Kidney epithelial cell (primary cell): ENCODE data around the gene IRF7. TPM values are rescaled to one million over a fixed set of nuclear protein-coding genes. Genes with fewer than 3 reads are reported as not detected.

Experiments used
- DNase-seq: peaks from one replicate; pipeline ENCODE4 v3.0.0-alpha.2; 2010; ENCODE audit warnings: low read depth
- H3K27me3 ChIP-seq: 2 replicates; pipeline ENCODE4 v1.6.0; 2011; ENCODE audit warnings: low read length; ENCODE audit not compliant: control insufficient read depth, insufficient read depth
- H3K36me3 ChIP-seq: 2 replicates; pipeline ENCODE4 v1.5.1; 2011; ENCODE audit warnings: low read length; ENCODE audit not compliant: control insufficient read depth, insufficient read depth
- H3K4me3 ChIP-seq: 2 replicates; pipeline ENCODE4 v1.5.1; 2011; ENCODE audit warnings: low read depth, mild to moderate bottlenecking, control low read depth, low read length
- total RNA-seq: library from RNA; depleted of rRNA; stranded (reverse); fragments of >200 nt; gene quantifications from 2 replicates; pipeline ENCODE4 v1.2.3, GENCODE V29; 2015
- TF ChIP-seq, protein P1 (sequence below): IDR thresholded peaks from 2 replicates; pipeline ENCODE4 v1.5.1; 2011; ENCODE audit warnings: mild to moderate bottlenecking, moderate library complexity, low read length, control low read depth, inconsistent platforms; ENCODE audit not compliant: insufficient read depth, poor library complexity, severe bottlenecking

IRF7 gene
- total RNA-seq, 1 donor from 2014 or later, result 60.2 TPM

GRCh38 chr11:612201-612960 is 3.4 kb downstream of the IRF7 start:
- TF ChIP-seq, protein P1, sequence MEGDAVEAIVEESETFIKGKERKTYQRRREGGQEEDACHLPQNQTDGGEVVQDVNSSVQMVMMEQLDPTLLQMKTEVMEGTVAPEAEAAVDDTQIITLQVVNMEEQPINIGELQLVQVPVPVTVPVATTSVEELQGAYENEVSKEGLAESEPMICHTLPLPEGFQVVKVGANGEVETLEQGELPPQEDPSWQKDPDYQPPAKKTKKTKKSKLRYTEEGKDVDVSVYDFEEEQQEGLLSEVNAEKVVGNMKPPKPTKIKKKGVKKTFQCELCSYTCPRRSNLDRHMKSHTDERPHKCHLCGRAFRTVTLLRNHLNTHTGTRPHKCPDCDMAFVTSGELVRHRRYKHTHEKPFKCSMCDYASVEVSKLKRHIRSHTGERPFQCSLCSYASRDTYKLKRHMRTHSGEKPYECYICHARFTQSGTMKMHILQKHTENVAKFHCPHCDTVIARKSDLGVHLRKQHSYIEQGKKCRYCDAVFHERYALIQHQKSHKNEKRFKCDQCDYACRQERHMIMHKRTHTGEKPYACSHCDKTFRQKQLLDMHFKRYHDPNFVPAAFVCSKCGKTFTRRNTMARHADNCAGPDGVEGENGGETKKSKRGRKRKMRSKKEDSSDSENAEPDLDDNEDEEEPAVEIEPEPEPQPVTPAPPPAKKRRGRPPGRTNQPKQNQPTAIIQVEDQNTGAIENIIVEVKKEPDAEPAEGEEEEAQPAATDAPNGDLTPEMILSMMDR, result peak; percentile 31
- no peak overlapping the region for H3K4me3 ChIP-seq
- H3K36me3 ChIP-seq, result peaks cover 4% of the 10 kb centered on the region
- no peak for DNase-seq
- no peaks in the 10 kb centered on the region for H3K27me3 ChIP-seq

GRCh38 chr11:611001-611996 is 4.5 kb downstream of the IRF7 start:
- TF ChIP-seq, protein P1, result no peak
- peaks cover 4% of the 10 kb centered on the region for H3K36me3 ChIP-seq
- H3K4me3 ChIP-seq, result no peak overlapping the region
- DNase-seq, result no peak
- H3K27me3 ChIP-seq, result no peaks in the 10 kb centered on the region

DNA sequence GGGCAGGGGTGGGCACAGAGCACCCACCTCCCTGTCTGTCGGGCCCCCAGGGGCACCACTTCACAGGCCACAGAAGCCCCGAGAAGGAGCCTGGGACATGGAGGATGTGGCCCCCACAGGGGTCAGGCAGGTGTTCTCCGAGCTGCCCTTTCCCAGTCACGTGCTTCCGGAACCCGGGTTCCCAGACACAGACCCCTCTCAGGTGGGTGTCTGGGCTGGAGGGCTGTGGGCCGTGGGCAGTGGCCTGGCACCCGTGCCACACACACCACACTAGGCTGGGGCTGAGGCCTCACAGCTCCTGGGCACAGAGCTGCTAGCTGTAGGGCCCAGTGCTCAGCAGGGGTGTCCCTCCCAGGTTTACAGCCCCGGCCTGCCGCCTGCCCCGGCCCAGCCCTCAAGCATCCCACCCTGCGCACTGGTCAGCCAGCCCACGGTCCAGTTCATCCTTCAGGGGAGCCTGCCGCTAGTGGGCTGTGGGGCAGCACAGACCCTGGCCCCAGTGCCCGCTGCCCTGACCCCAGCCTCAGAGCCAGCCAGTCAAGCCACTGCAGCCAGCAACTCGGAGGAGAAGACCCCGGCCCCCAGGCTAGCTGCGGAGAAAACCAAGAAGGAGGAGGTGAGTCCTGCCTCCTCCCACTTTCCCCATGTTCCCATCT is 5.5 kb downstream of the IRF7 start:
- Histone ChIP-seq H3K27me3 (no peaks in the 10 kb centered on the region), H3K36me3 (peaks cover 6% of the 10 kb centered on the region), H3K4me3 (no peak overlapping the region)
- TF ChIP-seq, protein P1, result no peak
- no peak for DNase-seq

DNA sequence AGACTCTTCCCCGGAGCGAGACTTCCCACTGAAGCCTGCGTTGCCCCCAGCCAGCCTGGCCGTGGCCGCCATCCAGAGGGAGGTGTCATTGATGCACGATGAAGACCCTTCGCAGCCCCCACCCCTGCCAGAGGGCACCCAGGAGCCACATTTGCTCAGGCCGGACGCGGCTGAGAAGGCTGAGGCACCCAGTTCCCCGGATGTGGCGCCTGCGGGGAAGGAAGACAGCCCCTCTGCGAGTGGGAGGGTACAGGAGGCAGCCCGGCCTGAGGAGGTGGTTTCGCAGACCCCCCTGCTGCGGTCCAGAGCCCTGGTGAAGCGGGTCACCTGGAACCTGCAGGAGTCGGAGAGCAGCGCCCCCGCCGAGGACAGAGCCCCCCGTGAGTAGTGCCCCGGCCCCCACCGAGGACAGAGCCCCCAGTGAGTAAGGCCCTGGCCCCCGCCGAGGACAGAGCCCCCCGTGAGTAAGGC is 6.4 kb downstream of the IRF7 start:
- TF ChIP-seq, protein P1, result no peak
- no peak for DNase-seq
- H3K36me3 ChIP-seq, result peaks cover 7% of the 10 kb centered on the region
- no peaks in the 10 kb centered on the region for H3K27me3 ChIP-seq
- no peak overlapping the region for H3K4me3 ChIP-seq

- Histone ChIP-seq H3K4me3 (no peak overlapping the region), H3K36me3 (peaks cover 7% of the 10 kb centered on the region), H3K27me3 (no peaks in the 10 kb centered on the region)
- no peak for DNase-seq
- TF ChIP-seq, protein P1, result no peak
Measured at GRCh38 chr11:608791-609251, 6.9 kb downstream of the IRF7 start.
